T-helper 22 cell (primary cell): ENCODE data around the gene POLL.
A peak's percentile ranks its signal among the peaks of the same experiment; 100 is the strongest.

Experiments
- DNase-seq: peaks from one replicate; pipeline ENCODE4 v3.0.0-alpha.2; 2020; ENCODE audit warnings: low read depth

POLL gene

DNA sequence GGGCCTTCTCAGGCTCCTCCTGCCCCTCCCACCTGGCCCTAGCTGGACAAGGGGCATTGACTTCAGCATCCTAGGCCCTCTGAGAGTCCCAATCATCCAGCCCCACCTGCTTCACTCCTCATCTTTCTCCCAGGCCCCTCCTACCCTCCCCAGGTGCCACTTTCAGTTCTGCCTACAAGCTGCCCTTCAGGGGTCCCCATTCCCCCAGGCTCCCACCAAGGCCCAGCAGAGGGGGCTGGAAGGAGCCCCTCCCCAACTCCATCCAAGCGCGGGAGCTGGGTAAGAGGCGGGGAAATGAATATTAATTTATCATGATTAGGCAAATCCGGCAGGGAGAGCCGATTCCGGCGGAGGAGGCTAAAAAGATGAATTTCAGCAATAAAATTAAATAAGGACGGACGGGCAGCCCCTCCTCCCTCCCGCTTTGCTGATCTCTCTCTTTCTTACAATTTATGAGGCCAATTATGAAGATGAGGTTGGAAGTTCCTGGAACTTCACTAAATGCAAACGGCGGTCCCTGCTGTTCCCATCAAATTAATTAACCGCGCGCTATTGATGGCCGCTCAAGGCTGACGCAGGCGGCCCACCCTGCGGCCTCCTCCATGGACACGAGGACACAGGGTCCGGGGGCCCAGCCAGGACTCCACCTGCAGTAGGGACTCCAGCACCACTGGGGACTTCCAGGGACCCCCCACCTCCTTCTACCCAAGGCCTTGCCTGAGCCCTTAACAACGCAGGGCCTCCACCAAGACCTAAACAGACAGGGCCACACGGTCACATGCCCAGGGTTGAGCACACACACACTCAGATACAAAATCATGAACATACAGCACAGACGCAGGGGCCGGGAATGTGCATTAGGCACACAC, 13.9 kb downstream of the POLL start:
- no peak for DNase-seq

DNA sequence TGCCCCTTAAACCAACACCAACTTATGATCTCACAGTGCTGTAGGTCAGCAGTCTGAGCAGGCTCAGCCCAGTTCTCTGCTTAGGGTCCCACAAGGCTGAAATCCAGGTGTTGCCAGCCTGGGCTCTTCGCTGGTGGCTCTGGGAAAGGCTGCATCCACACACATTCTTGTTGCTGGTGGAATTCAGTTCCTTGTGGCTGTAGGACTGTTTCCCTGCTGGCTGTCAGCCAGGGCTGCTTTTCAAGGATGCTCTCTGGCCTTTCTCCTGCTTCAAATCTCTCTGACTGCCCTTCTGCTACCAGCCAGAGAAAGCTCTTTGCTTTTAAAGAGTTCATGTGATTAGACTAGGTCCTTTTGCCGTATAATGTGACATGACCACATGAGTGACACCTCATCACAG, 15.3 kb downstream of the POLL start:
- DNase-seq: no peak

- DNase-seq: no peak
These were observed 15.9 kb downstream of the POLL start for GRCh38 chr10:101572126-101572525.

- DNase-seq: no peak
These were observed 16.7 kb downstream of the POLL start for GRCh38 chr10:101571271-101571925.

GRCh38 chr10:101570428-101571270, 17.4 kb downstream of the POLL start:
- DNase-seq: no peak

DNA sequence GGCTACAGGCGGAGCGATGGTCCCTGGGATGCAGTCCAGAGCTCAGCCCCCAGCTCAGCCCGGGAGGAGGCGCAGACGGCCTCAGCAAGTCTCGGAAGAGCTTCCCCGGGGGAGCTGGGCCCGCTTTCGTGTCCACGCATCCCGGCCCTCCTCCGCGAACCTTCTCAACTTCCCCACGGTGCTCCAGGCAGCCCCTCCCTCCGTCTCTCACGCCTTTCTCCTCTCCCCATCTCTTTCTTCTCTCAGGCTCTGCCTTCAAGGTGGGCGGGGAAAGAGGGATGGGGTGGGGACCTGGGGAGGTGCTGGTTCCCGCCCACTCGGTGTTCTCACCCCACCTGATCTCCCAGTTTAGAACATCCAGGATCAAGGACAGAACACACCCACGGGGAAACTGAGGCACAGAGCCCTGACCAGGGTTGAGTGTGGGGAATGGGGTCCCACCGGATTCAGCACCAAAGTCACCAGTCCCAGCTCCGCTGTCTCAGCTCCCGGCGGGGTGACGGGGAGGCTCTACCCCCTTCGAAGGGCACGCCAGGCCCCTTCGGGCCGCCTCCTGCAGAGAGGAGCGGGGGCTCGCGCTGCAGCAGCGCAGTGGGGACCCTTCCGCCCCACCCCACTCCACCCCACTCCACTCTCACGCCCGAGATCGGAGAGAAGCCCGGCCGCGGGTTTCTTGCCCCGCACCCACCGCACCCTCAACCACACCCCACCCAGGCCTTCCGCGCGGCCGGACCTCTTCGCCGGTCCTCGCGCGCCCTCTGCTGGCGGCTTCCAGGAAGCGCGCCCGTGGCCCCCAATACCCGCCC, 18.2 kb downstream of the POLL start:
- peak; percentile 51 for DNase-seq

DNA sequence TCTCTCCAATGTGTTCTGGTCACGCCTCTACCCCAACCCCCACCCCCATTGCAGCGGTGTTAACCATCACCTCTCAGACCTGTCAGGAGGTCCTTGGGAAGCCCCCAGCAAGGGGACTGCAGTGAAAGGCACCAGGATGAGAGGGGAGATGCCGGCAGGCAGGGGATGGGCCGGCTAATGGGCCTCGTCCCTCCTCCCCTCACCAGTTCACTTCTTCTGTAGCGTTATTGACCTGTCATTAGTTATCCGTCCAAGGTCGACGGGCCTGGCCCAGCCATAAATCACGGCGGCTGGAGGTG, 18.8 kb downstream of the POLL start:
- DNase-seq: no peak

DNA sequence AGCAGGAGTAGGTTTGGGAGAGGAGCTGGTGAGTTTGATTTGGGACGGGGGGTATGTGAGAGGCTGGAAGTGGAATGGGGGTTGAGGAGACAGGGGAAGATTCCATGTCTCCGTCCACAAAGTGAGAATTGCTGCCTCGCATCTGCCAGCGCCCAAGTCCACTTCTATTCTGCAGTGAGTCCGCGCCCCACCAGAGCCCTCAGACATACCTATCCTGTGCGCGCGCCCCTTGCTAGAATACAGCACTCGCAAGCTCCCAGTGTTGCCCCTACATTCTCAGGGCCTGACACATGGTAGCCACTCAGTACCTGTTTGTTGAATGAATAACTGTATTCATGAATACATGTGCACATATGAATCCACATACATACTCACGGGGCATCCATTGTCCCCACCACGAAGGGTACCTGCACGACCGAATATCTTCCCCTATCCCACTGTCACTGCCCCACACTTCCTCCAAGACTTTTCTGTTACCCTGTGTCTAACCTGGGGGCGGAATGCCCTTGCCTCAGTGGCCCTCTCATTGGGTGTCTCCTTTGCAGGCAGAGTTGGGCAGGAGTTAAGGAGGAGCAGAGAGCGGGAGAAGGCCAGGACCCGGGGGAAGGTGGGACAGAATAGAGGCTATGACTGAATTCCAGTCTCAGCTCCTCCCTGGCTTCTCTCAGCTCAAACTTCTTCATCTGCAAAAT, 19.9 kb downstream of the POLL start:
- no peak for DNase-seq

GRCh38 chr10:101567165-101568006, 20.7 kb downstream of the POLL start:
- DNase-seq: no peak

GRCh38 chr10:101566333-101567164, 21.5 kb downstream of the POLL start:
- no peak for DNase-seq

DNA sequence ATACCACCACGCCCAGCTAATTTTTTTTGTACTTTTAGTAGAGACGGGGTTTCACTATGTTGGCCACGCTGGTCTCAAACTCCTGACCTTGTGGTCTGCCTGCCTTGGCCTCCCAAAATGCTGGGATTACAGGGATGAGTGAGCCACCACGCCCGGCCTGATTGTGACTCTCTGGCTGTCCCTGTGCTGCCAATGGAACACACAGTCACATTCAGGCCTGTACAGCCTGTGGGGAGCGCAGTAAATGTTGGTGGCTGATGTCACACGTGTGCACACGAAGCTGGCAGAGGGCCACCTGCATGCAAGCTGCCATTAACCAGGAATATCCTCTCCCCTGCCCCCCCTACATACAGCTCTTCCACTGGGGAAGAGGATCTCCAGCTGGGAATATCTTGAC, 22.1 kb downstream of the POLL start:
- no peak for DNase-seq

GRCh38 chr10:101565370-101565900, 22.6 kb downstream of the POLL start:
- no peak for DNase-seq

- no peak for DNase-seq
These were observed 23.5 kb downstream of the POLL start for GRCh38 chr10:101564490-101564991.

GRCh38 chr10:101563497-101564040, 24.5 kb downstream of the POLL start:
- no peak for DNase-seq

GRCh38 chr10:101563007-101563406, 25.1 kb downstream of the POLL start:
- no peak for DNase-seq

GRCh38 chr10:101562231-101562630, 25.8 kb downstream of the POLL start:
- no peak for DNase-seq

GRCh38 chr10:101561068-101561915, 26.8 kb downstream of the POLL start:
- DNase-seq: no peak
